Measurements from ENCODE around the gene FERMT2.
A peak's percentile ranks its signal among the peaks of the same experiment; 100 is the strongest.

FERMT2 gene

GRCh38 chr14:52950898-52951680, at the start of gene FERMT2:
FERMT2 (minus strand) TSS chr14:52951050; CDS start chr14:52950568, 482 bp downstream.
- peak; percentile 87 for DNase-seq

GRCh38 chr14:52998376-52999015, 47.6 kb upstream of the FERMT2 start:
- DNase-seq = no peak

GRCh38 chr14:52996493-52996892, 45.6 kb upstream of the FERMT2 start:
- DNase-seq = no peak

GRCh38 chr14:52995998-52996397, 45.1 kb upstream of the FERMT2 start:
- no peak for DNase-seq

GRCh38 chr14:52992236-52992870, 41.5 kb upstream of the FERMT2 start:
- no peak for DNase-seq

- DNase-seq = no peak
Measured at GRCh38 chr14:52988139-52988538, 37.3 kb upstream of the FERMT2 start.

GRCh38 chr14:52987514-52987913, 36.7 kb upstream of the FERMT2 start:
- DNase-seq = peak; percentile 47

GRCh38 chr14:52987042-52987441, 36.2 kb upstream of the FERMT2 start:
- DNase-seq = no peak

GRCh38 chr14:52977798-52978197, 26.9 kb upstream of the FERMT2 start:
- DNase-seq = peak; percentile 28

GRCh38 chr14:52974406-52974805, 23.6 kb upstream of the FERMT2 start:
- no peak for DNase-seq

GRCh38 chr14:52961060-52961639, 10.3 kb upstream of the FERMT2 start:
- DNase-seq = peak; percentile 77

- DNase-seq = no peak
Measured at GRCh38 chr14:52960627-52961026, 9.8 kb upstream of the FERMT2 start.

- no peak for DNase-seq
Measured at GRCh38 chr14:52954346-52955214, 3.7 kb upstream of the FERMT2 start.

GRCh38 chr14:52951681-52952554, 1.1 kb upstream of the FERMT2 start:
- DNase-seq = peak; percentile 68

GRCh38 chr14:52950410-52950897, 396 bp downstream of the FERMT2 start:
- peak; percentile 49 for DNase-seq

GRCh38 chr14:52949711-52950409, 990 bp downstream of the FERMT2 start:
- DNase-seq = peak; percentile 26

GRCh38 chr14:52949249-52949648, 1.6 kb downstream of the FERMT2 start:
- DNase-seq = no peak

GRCh38 chr14:52948836-52949235, 2.0 kb downstream of the FERMT2 start:
- no peak for DNase-seq

GRCh38 chr14:52948039-52948438, 2.8 kb downstream of the FERMT2 start:
- DNase-seq = no peak

GRCh38 chr14:52944254-52944653, 6.6 kb downstream of the FERMT2 start:
- no peak for DNase-seq

- DNase-seq = no peak
Measured at GRCh38 chr14:52939427-52939826, 11.4 kb downstream of the FERMT2 start.
